ENCODE results near the gene TMEM140. TPM values are rescaled to one million over a fixed set of nuclear protein-coding genes. Genes with fewer than 3 reads are reported as not detected.
"Not testable (repeated sequence)": the region's sequence is repeated elsewhere in the genome, so short reads cannot be mapped to it uniquely, and the experiment has no call there.

TMEM140 gene
- total RNA-seq, 2 donors from 2014 or later: 8.3 to 13.6 TPM

GRCh38 chr7:135167365-135167917, 19.6 kb downstream of the TMEM140 start:
- Mint-ChIP-seq H3K9me3 (peaks cover 2% of the 10 kb centered on the region in 2 donors), H3K36me3 (peaks cover 34 to 65% of the 10 kb centered on the region in 2 donors), H3K27ac (peak overlapping the region; percentile 66 to 95)
- ATAC-seq: no peak
- DNase-seq (ENCODE audit: low spot score in 2 of 2): no peak

- H3K36me3 Mint-ChIP-seq: peaks cover 30 to 60% of the 10 kb centered on the region in 2 donors
- H3K9me3 Mint-ChIP-seq: no peaks in the 10 kb centered on the region
- DNase-seq (ENCODE audit: low spot score in 2 of 2): no peak
- ATAC-seq: no peak
- peak overlapping the region; percentile 94 to 95 for H3K27ac Mint-ChIP-seq
Measured at GRCh38 chr7:135168001-135168400, 20.1 kb downstream of the TMEM140 start.

DNA sequence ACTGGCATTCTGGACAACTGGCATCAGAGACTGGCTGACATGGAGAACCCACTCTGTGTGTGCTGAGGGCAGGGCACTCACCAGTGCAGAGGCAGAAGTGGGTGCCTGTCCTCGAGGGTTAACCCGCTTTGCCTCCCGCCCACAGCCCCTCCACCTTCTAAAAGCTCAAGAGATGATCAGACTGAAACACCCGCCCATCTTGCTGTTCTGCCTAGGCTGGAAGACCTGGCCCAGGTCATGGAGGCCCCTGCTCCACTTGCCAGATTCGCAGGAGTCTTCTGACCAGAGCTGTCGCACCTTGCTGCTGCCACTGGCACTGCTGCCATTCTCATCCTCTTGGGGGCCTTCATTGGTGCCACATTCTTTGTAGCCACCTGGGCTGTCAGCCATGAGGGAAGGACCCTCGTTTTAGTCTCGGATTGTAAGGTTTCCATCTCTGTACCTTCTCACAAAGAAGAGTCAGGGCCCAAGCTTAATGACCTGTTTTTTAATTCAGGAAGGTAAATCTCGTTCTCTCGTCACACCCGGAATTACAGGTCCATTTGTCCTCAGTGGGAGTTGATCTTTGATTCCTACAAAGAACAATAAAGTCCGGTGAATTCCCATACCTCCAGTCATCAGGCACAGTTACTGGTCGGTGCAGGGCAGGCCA, 20.7 kb downstream of the TMEM140 start:
- no peak for DNase-seq (ENCODE audit: low spot score in 2 of 2)
- H3K27ac Mint-ChIP-seq: peak overlapping the region; percentile 94 to 95
- peaks cover 30 to 58% of the 10 kb centered on the region in 2 donors for H3K36me3 Mint-ChIP-seq
- ATAC-seq: no peak
- H3K9me3 Mint-ChIP-seq: no peaks in the 10 kb centered on the region

DNA sequence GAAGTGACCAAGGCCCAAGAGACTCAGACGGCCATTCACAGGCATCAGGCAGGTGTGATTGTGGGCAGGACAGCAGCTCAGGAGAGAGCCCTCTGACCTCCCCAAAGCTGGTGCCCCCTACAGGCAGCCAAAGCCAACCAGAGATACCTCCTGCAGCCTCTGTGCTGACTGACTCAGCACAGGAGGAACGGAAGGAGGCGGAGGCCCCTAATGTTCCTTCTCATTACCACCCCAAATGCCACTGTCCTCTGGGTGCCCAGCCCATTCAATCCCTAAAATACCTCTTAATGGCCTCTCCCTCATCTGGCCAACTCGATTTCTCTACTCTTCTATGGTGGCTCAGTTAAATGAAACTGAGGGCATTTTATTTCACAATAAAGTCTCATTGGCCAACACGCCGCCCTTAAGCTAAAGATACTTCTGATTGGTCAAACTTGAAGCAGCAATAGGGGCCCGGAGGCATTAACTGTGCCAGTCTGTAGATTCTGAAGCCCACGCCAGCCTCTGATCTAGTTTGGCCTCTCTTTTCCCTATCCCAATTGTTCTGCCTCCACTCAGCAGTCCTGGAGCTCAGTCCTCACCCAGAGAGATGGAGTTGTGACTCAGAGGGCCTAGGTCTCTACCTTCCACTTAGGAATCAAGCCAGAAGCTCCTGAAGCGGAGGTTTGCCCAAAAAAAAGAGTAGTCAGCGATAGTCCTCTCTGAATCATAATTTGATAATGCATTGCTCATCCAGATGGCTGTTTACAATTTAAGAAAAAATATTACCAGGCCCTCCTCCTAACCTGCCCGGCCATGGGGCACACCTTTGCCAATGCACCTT, 21.5 kb downstream of the TMEM140 start:
- peak overlapping the region; percentile 94 to 95 for H3K27ac Mint-ChIP-seq
- DNase-seq (ENCODE audit: low spot score in 2 of 2): peak in 1 of 2 donors; percentile 68

DNA sequence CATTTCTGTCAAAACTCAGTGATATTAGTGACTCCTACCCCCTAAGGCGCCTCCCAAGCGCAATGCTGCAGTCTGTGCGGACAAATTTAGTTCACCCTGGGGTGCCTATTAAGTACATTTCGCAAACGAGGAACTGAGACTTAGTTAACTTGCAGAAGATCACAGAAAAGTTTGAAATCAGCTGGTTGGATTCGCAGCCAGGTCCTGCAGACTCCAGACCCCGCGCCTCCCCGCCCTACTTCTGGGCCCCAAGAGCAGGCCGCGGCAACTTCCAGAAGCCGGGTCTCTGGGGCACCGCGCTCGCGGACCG, 22.0 kb downstream of the TMEM140 start:
- H3K36me3 Mint-ChIP-seq: peaks cover 30 to 49% of the 10 kb centered on the region in 2 donors
- ATAC-seq (no peak), DNase-seq (ENCODE audit: low spot score in 2 of 2) (no peak)
- no peaks in the 10 kb centered on the region for H3K9me3 Mint-ChIP-seq
- peak overlapping the region; percentile 94 to 95 for H3K27ac Mint-ChIP-seq

More for the DNA sequence above, 21.5 kb downstream of the TMEM140 start:
- Mint-ChIP-seq H3K36me3 (peaks cover 30 to 52% of the 10 kb centered on the region in 2 donors), H3K9me3 (no peaks in the 10 kb centered on the region)
- peak; percentile 42 to 48 for ATAC-seq

- H3K27ac Mint-ChIP-seq: peak within 1 kb of the TSS; percentile 94 to 95
- H3K9me3 Mint-ChIP-seq: no peaks in the 10 kb centered on the region
- peaks cover 30 to 44% of the 10 kb centered on the region in 2 donors for H3K36me3 Mint-ChIP-seq
- ATAC-seq (peak; percentile 85 to 86), DNase-seq (ENCODE audit: low spot score in 2 of 2) (peak; percentile 89 to 94)
Measured at GRCh38 chr7:135170274-135170997, 22.6 kb downstream of the TMEM140 start, which contains the start of gene CYREN. CYREN (minus strand) TSS chr7:135170707; CDS start chr7:135168922, 1,785 bp downstream.

GRCh38 chr7:135170998-135171481, 23.2 kb downstream of the TMEM140 start:
- H3K27ac Mint-ChIP-seq: peak overlapping the region; percentile 91 to 95
- not testable (repeated sequence) for ATAC-seq
- peaks cover 30 to 39% of the 10 kb centered on the region in 2 donors for H3K36me3 Mint-ChIP-seq

DNA sequence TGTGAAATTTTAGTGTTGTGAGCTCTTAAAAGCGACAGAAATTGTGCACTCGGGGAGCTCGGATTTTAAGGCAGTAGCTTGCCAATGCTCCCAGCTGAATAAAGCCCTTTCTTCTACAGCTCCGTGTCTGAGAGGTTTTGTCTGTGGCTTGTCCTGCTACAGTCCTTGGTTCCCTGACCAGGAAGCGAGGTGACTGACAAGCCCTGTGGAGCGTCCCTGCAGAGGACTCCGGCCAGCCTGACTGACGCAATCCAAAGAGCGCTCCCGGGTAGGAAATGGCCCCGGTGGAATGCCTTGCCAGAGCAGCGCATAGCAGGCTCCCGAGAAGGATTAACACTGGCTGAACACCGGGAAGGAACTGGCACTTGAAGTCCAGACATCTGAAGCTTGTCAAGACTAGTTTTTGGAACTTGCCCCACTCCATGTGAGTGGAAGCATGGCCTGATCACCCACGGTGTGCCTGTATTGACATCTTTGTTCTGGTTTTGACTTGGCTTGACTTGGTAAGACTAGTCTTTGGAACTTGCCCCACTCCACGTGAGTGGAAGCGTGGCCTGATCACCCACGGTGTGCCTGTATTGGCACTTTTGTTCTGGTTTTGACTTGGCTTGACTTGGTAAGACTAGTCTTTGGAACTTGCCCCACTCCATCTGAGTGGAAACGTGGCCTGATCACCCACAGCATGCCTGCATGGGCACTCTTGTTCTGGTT, 23.9 kb downstream of the TMEM140 start:
- Mint-ChIP-seq H3K36me3 (peaks cover 30 to 35% of the 10 kb centered on the region in 2 donors), H3K27ac (peak overlapping the region; percentile 91 to 95)
- not testable (repeated sequence) for H3K9me3 Mint-ChIP-seq; DNase-seq (ENCODE audit: low spot score in 2 of 2); ATAC-seq

More at GRCh38 chr7:135170998-135171481, 23.2 kb downstream of the TMEM140 start:
- DNase-seq (ENCODE audit: low spot score in 2 of 2); H3K9me3 Mint-ChIP-seq: not testable (repeated sequence)

DNA sequence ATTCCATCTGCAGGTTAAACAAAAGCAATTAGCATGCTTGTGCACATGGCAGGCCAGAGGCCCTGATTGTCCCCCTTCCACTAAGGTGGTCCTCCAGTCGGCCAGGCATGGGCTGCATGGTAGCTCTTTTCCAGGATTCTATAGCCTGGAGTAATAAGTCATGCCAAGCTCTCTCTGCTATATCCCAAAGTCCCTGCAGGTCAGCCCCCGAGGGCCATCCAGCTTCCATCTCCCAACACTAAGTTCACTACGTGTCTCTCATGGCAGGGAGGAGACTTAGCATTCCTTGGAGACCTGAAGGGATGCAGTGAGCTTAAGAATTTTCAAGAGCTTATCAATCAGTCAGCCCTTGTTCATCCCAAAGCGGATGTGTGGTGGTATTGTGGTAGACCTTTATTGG, 26.0 kb downstream of the TMEM140 start:
- H3K36me3 Mint-ChIP-seq: peaks cover 15 to 16% of the 10 kb centered on the region in 2 donors
- not testable (repeated sequence) for DNase-seq (ENCODE audit: low spot score in 2 of 2); H3K9me3 Mint-ChIP-seq; ATAC-seq; H3K27ac Mint-ChIP-seq

DNA sequence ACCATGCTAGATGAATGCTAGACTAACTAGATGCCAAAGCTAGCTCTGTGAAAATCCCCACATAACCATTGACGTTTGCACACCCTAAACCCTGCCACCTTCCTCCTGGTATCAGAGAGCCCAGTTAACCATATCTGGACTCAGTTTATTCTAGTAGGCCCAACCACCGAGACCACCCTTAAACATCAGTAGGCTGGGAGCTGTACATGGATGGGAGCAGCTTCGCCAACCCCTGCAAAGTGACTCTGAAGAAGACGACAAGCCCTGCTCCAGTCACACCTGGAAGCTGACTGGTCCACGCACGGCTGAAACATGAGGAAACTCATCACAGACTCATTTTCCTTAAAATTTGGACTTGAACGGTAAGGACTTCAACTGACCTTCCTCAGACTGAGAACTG, 27.1 kb downstream of the TMEM140 start:
- peaks cover 10 to 16% of the 10 kb centered on the region in 2 donors for H3K36me3 Mint-ChIP-seq
- H3K27ac Mint-ChIP-seq: no peak overlapping the region
- H3K9me3 Mint-ChIP-seq: peaks cover under 1 to 6% of the 10 kb centered on the region in 2 donors
- no peak for ATAC-seq
- DNase-seq (ENCODE audit: low spot score in 2 of 2): no peak

- Mint-ChIP-seq H3K27ac (no peak overlapping the region), H3K36me3 (peaks cover 11 to 25% of the 10 kb centered on the region in 2 donors)
Measured at GRCh38 chr7:135175931-135176330, 28.1 kb downstream of the TMEM140 start.

DNA sequence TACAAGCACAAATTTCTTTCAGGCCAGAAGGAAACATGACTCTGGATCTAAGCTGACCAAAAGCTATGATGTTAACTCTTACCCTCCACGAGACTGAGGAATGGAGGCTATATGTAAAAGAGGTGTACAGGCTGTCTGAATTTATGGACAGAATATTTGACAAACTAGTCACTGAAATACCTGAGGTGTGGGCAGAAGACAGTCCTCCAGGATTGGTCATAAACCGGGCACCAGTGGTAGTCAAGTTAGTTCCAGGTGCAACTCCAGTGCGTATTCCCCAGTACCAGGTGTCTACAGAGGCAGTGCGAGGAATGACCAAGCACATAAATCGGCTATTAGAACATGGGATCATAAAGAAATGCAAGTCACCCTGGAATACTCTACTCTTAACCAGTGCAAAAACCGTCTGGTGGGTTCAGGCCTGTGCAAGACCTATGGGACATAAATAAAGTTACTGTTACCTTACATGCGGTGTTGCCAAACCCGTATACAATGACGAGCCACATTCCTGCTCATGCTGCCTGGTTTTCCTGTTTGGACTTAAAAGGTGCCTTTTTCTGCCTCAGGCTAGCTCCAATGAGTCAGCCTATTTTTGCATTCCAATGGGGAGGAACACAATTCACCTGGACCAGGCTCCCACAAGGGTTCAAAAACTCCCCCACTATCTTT, 29.3 kb downstream of the TMEM140 start:
- no peak overlapping the region for H3K27ac Mint-ChIP-seq
- no peak for ATAC-seq
- DNase-seq (ENCODE audit: low spot score in 2 of 2): no peak
- peaks cover 10 to 20% of the 10 kb centered on the region in 2 donors for H3K9me3 Mint-ChIP-seq
- H3K36me3 Mint-ChIP-seq: peaks cover 22 to 34% of the 10 kb centered on the region in 2 donors

More at GRCh38 chr7:135175931-135176330, 28.1 kb downstream of the TMEM140 start:
- DNase-seq (ENCODE audit: low spot score in 2 of 2): no peak
- H3K9me3 Mint-ChIP-seq: peaks cover 3 to 12% of the 10 kb centered on the region in 2 donors
- no peak for ATAC-seq

DNA sequence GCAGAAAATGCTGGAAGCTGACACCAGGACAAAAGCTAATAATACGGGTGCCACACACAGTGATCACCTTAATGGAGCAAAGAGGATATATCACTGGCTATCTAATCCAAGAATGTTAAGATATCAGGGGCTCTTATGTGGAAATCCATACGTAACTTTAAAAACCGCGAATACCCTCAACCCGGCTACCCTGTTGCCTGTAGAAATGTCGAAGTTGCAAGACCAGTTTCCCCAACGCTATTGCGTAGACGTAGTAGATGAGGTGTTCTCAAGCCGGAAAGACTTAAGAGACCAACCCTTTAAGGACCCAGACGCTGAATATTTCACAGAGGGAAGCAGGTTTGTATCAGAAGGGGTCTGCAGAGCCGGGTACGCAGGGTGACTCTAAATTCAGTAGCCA, 30.5 kb downstream of the TMEM140 start:
- Mint-ChIP-seq H3K27ac (no peak overlapping the region), H3K9me3 (peaks cover 16 to 27% of the 10 kb centered on the region in 2 donors), H3K36me3 (peaks cover 34 to 43% of the 10 kb centered on the region in 2 donors)
- no peak for ATAC-seq
- no peak for DNase-seq (ENCODE audit: low spot score in 2 of 2)

DNA sequence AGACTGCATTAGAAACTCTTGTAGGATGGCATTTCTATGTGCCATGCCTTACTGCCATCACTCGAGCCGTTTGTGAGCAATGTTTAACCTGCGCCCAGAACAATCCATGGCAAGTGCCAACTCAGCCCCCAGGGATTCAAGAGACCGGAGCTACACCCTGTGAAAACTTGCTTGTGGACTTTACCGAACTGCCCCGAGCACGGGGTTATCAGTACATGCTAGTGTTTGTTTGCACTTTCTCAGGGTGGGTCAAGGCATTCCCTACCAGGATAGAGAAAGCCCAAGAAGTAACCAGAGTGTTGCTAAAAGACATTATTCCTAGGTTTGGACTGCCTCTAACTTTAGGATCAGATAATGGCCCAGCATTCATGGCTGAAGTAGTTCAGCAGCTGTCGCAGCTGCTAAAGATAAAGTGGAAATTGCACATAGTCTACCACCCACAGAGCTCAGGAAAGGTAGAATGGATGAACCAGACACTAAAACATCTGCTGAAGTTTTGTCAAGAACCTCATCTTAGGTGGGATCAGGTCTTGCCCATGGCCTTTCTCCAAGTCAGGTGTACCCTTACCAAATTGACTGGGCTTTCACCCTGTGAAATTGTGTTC, 31.6 kb downstream of the TMEM140 start:
- Mint-ChIP-seq H3K36me3 (peaks cover 45 to 54% of the 10 kb centered on the region in 2 donors), H3K9me3 (peaks cover 20 to 32% of the 10 kb centered on the region in 2 donors), H3K27ac (no peak overlapping the region)
- no peak for ATAC-seq
- no peak for DNase-seq (ENCODE audit: low spot score in 2 of 2)

GRCh38 chr7:135180122-135180521, 32.2 kb downstream of the TMEM140 start:
- peaks cover 50 to 57% of the 10 kb centered on the region in 2 donors for H3K36me3 Mint-ChIP-seq
- H3K27ac Mint-ChIP-seq: no peak overlapping the region
- H3K9me3 Mint-ChIP-seq: peaks cover 20 to 32% of the 10 kb centered on the region in 2 donors
- ATAC-seq (peak; percentile 62 to 91), DNase-seq (ENCODE audit: low spot score in 2 of 2) (peak in 1 of 2 donors; percentile 50)
